Mammary epithelial cell (primary cell): ENCODE measurements around the gene SMYD3.

Experiments used
- CTCF ChIP-seq, 2 donors: IDR thresholded peaks in 1 of 2; conservative IDR thresholded peaks in 1 of 2; 2 replicates each; pipeline ENCODE4 v1.5.1; 2011 to 2012; ENCODE audit warnings: inconsistent platforms in 2 of 2, low read length in 2 of 2, mild to moderate bottlenecking in 2 of 2, control low read depth in 1 of 2, low read depth in 1 of 2; ENCODE audit not compliant: insufficient read depth in 1 of 2; ENCODE audit errors: extremely low read depth in 1 of 2
- EZH2 ChIP-seq: IDR thresholded peaks from 2 replicates; pipeline ENCODE4 v1.6.1; 2012; ENCODE audit warnings: low read length, inconsistent platforms, borderline replicate concordance

GRCh38 chr1:246317332-246318035 is 189.6 kb downstream of the SMYD3 start:
- no peak for TF ChIP-seq CTCF (conservative IDR thresholded peaks at IDR 0.05 in 1 of 2, IDR thresholded peaks at IDR 0.05 in 1 of 2; ENCODE audit: extremely low read depth in 1 of 2, insufficient read depth in 1 of 2, low read depth in 1 of 2, low read length in 2 of 2)
- TF ChIP-seq EZH2, result no peak
